NCI-H748 (cell line): ENCODE results near the gene PTBP3.
"Not testable (repeated sequence)": the region's sequence is repeated elsewhere in the genome, so short reads cannot be mapped to it uniquely, and the experiment has no call there.

ENCODE experiments used
- DNase-seq: peaks from one replicate; lab custom pipeline; 2025; ENCODE audit not compliant: unreplicated experiment; lab: John Stamatoyannopoulos, UW

Gene PTBP3

DNA sequence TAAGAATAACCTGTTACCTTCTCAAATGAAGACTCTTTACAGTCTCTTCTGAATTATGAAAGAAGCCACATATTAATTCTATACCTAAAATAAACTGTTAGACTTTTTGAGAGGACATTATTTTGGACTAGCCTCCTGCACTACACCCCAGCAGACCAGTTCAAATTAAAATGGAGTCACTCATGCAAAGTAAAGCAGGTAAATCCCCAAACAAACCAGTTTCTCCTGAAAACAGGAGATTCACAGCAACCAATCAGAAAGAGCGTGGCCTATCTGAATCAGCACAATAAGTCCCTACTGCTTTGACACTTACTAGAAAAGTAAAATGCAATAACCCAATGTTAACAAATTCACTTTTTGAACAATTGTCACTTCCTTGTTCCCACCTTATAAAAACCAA is 58.8 kb downstream of the PTBP3 start:
- no peak for DNase-seq

DNA sequence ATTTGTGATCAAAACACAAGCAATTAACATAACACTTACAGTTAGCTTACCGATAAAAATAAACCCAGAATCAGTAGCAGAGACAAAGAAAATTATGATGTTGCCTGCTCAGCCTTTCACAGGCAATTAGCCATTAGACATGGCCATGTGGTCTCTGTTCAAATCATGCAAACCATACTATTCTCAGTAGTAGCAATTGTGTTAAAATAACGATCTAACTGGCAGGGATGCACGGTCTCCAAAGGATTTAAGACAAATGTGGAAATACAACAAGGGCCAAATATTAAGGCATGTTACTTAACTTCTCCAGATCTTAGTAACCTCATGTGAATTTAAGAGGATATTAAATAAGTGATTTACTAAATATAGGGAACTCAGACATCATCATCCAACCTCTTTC is 59.5 kb downstream of the PTBP3 start:
- DNase-seq: peak; percentile 3

DNA sequence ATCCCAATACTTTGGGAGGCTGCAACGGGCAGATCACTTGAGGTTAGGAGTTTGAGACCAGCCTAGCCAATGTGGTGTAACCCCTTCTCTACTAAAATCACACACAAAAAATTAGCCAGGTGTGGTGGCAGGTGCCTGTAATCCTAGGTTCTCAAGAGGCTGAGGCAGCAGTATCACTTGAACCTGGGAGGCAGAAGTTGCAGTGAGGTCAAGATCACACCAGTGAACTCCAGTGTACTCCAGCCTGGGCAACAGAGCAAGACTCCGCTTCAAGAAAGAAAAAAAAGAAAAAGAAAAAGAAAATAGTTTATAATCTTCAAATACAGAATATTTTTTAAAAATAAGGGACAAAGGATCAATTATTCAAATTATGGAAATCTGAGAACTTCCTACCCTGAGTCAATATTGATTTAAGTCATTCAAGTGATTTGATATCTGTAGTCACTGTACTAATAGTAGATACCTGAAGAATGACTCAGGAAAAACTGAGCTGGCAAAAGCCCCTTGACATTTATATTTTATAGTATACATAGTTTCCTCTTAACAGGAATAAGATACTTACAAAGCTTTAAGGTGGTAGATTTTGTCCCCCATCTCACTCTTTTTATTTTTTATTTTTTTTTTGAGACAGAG is 61.8 kb downstream of the PTBP3 start:
- peak; percentile 65 for DNase-seq

DNA sequence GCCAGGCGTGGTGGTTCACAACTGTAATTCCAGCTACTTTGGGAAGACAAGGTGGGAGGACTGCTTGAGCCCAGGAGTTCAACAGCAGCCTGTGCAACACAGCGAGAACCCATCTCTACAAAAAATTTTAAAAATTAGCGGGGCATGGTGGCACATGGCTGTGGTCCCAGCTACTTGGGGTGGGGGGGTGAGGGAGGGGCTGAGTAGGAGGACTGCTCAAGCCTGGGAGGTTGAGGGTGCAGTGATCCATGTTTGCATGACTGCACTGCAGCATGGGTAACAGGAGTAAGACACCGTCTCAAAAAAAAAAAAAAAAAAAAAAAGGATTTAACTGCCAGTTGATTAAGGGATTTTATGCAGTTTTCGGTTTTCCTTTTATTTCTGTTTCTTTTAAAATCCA is 65.0 kb downstream of the PTBP3 start:
- DNase-seq: no peak

DNA sequence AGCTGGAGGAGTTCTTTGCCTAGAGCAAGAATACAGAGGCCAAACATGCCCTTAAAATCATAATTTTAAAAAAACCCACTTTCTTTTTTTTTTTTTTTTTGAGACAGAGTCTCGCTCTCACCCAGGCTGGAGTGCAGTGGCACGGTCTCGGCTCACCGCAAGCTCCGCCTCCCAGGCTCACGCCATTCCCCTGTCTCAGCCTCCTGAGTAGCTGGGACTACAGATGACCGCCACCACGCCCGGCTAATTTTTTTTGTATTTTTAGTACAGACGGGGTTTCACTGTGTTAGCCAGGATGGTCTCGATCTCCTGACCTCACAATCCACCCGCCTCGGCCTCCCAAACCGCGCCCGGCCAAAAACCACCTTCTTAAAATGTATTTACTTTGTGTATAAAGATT is 66.3 kb downstream of the PTBP3 start:
- not testable (repeated sequence) for DNase-seq

DNA sequence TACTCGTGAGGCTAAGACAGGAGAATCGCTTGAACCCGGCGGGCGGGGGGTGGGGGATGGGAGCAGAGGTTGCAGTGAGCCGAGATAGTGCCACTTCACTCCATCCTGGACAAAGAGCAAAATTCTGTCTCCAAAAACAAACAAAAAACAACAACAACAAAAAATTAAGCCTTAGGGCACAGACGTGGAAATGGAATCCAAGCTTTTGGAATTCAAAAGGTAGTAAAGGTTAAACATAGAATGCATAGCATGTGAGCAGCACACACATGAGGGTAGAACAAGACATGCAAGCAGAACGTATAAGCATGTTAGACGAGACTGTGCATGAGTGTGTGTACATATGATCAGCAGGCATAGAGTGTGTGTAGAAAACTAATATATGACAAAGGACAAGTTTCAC is 68.0 kb downstream of the PTBP3 start:
- DNase-seq: no peak

DNA sequence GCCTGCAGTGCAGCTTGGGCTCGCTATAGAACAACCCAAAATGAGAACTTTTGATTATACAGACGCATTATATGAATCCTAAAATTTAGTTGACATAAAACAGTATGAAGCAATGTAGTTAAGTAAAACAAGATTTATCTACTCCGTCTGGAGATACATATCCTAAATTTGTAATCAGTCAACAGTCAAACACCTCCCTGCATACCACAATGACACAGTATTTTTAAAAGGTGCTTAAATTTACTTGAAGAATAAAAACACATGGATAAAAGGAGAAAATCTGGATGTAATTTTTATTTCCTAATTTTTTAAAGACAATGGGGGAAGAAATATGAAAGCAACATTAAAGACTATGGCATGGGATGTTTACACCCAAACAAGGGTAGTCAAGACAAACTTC is 70.8 kb downstream of the PTBP3 start:
- no peak for DNase-seq

DNA sequence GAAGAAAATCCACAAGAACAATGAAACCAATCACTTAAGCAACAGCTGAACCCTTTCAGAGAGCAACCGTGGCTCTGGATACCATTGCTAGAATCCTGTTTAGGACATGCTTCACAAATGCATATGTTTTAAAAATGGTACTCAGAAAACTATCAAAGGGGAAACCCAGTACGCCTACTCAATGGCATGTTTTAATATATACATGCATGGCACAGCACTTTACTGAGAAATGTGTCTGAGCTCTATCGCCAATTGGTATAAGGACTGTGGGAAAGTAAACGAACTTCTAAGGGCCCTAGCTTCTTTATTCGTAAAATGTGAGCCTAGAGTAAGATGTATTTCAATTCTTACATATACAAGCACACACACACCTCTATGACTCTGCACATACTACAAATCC is 72.3 kb downstream of the PTBP3 start:
- no peak for DNase-seq

DNA sequence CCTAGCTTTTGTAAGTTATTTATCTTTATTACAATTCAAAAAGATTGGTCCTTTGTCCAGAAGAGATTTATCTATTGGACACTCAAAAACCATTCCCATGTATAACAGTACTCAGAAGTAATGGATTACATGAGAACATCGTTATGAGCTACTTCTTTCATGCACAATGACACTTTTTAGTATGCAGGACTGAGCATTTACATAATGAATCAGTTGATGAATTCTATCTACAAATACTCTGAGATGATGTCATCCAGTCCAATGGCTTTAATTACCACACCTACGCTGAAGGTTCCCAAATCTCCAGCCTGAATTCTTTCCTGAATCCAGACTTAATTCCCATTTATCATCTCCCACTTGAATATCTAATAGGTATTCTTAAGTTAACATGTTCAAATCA is 75.3 kb downstream of the PTBP3 start:
- DNase-seq: no peak

DNA sequence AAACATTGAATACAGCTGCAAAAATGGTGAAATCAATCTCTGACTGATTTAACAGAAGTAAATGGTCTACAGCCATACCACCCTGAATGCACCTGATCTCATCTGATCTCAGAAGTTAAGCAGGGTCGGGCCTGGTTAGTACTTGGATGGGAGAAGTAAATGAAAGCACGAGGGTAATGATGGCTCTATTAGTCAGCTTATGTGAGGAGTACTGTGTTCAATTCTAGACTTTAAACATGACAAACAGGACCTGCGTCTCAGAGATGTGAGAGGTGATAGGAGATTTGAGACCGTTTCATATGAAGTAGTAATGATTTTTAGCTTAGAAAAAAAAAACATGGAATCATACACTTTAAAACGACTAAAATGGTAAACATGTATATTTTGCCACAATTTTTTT is 81.2 kb downstream of the PTBP3 start:
- DNase-seq: no peak

DNA sequence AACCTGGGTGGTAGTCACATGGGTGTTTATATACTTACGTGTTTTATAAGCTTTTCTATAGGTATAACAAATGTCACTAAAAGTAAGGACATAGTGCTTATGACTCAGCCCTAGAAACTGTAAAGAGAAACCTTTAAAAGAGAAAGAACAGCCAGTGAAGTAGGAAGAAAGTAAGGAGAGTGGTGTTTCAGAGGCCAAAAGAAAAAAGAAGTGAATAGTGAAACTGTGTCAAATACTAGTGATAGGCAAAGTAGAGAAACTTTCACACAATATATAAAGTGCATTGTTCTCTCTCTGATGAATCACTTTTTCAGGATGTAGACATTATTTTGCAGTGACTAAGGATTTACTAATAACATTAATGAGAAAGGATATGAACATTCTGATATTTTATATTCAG is 84.1 kb downstream of the PTBP3 start:
- no peak for DNase-seq

DNA sequence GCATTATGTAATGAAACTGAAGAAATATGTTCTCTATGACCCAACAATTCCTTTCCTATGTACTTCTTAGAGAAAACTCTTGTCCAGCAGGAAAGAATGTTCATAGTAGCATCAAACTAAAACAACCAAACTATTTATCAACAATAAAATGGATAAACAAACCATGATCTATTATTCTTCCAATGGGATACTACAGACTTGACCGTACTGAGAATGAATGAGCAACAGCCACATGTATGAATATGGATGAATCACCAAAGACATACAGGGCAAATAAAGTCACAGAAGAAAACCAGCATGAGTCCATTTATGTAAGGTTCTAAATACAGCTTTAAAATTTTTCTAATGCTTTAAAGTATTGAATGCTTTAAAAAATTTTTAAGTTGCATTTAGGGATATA is 84.7 kb downstream of the PTBP3 start:
- DNase-seq: no peak

DNA sequence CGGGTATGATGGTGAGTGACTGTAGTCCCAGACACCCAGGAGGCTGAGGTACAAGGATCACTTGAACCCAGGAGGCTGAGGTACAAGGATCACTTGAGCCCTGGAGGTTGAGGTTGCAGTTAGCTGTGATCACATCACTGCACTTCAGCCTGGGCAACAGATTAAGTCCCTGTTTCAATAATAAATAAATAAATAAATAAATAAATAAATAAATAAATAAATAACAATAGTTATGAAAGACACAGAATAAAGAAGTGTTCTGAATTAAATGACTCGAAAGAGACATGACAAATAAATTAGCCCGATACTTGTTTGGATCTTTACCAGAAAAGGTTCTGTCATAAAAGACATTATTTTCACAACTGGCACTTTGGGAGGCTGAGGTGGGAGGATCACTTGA is 86.3 kb downstream of the PTBP3 start:
- DNase-seq: no peak

DNA sequence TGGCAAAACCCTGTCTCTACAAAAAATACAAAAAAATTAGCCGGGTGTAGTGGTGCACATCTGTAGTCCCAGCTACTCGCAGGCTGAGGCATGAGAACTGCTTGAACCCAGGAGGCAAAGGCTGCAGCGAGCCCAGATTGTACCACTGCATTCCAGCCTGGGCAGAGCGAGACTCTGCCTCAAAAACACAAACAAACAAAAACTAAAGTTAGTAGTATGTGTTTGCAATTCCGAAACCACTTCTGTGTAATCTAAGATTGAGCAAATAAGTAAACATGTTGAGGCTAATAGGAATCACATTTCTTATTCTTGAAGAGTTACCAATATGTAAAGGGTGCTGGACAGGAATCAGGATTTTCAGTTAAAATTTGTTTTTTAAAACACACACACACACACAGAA is 88.3 kb downstream of the PTBP3 start:
- DNase-seq: no peak

DNA sequence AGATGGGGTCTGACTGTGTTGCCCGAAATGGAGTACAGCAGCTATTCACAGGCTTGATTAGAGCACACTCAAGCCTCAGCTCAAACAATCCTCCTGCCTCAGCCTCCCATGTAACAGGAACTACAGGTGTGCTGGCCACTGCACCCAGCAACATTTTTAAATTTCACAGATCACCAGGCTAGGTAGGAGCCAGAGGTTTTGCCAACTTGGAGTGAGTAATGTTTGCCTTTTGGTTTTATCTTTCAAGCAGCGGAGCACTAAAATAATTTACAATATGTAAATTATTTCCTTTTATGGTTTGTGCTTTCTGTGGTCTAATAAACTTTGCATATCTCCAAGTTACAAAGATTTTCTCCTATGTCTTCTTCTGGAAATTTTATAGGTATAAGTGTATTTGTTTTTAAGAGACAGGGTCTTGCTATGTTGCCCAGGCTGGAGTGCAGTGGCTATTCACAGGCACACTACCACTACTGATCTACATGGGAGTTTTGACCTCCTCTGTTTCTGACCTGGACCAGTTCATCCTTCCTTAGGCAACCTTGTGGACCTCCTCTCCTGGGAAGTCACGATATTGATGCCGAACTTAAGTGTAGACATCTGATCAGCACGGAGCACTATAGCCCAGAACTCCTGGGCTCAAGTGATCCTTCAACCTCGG is 91.1 kb downstream of the PTBP3 start:
- DNase-seq: no peak

DNA sequence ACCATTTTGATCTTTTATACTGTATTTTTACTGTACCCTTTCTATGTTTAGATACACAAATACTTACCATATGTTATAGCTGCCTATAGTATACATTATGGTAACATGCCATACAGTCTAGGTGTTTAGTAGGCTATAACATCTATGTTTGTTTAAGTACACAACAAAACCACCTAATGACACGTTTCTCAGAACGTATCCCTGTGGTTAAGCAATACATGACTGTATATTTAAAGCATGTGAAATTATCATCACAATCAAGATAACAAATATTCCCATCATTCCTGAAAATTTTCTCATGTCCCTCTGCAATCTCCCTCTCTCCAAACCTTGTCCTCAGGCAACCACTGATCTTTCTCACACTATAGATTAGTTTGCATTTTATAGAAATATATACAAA is 91.9 kb downstream of the PTBP3 start:
- no peak for DNase-seq

DNA sequence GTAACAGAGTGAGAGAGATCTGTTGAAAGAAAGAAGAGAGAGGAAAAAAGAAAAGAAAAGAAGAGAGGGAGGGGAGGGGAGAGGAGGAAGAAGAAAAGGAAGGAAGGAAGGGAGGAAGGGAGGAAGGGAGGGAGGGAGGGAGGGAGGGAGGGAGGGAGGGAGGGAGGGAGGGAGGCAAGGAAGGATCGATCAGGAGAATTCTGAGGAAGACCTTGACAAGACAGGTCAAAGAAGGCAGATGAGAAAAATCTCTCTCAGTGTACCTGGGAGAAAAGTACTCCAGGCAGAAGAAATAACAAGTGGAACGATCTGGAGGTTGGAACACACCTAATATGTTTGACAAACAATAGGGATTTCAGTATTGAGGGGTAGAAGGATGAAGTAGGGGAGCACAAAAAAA is 93.7 kb downstream of the PTBP3 start:
- no peak for DNase-seq

DNA sequence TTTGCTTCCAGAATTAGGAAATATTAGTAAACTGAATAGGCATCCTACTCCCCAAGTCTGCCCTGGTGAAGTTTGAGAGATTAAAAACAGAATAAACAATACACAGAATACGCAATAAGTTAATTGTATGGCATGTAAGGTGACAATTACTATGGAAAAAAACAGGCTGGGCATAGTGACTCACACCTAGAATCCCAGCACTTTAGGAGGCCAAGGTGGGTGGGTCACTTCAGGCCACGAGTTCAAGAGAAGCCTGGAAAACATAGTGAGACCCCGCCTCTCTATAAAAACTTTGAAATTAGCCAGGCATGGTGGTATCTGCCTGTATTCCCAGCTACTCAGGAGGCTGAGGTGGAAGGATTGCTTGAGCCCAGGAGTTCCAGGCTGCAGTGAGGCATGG is 94.1 kb downstream of the PTBP3 start:
- no peak for DNase-seq

DNA sequence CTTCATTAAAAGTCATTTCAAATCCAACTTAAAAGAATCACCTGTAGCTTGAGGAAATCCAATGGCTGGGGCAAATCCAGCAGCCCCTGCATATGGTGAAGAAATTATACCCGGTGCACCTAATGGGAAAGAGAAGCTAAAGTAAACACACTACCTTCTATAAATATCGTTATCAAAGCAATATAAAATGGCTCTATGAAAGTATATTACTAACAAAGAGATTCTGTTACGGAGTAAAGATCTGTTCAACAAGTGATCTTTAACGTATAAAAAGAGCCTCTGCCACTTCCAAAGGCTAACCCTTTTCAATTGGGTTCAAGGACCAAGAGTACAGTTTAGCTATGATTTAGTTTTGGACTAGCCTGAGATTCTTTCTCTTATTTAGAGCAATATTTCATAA is 98.6 kb downstream of the PTBP3 start:
- DNase-seq: no peak

DNA sequence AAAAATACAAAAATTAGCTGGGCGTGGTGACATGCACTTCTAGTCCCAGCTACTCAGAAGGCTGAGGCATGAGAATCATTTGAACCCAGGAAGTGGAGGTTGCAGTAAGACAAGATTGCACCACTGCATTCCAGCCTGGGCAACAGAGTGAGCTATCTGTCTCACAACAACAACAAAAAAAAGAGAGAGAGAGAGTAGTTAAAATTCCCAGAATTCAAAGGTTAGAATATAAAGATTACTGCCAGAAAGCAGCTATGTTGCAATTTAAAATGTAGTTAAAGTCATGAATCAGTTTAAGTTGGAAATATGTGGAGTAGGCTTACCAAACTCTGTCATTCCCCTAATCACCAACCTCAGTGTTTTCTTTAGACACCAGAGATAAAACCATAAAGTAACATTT is 99.7 kb downstream of the PTBP3 start:
- DNase-seq: no peak

DNA sequence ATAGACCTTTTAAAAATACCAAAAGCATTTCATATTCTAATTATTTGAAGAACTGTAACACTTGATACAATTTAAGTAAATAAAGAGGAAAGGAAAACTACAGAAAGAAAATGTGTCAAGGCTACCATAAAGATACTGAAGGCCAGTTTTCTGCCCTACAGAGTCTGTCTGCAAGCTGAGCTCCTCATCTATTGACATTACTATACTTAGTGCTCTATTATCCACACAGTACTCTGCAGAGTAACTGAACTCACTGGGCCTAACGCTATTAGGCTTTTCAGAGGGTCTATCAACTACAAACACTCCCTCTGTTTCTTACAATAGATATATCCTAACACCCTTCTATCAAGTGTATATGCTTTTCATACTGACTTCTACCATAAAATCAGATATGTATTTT is 101.2 kb downstream of the PTBP3 start:
- DNase-seq: no peak

DNA sequence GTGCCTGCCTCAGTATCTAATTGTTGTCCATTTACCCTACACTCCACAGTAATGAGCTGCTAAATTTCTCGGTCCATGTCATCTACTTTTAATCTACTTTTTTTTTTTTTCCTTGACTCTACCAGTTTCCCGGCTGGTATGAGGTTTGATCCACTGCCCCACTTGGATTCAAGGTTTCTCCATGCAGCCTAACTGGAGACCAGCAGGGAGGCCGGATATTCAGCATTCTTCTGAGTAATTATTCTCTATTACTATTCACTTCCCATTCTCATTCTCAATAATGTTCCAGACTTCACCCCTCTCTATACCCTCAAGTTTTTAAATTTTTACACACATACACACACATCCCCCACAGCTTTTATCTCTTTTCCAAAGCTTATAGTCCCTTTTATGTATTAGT is 107.3 kb downstream of the PTBP3 start:
- DNase-seq: no peak
